GM13977 (cell line): ENCODE results near the gene IL25.
"Not testable (repeated sequence)": the region's sequence is repeated elsewhere in the genome, so short reads cannot be mapped to it uniquely, and the experiment has no call there.

Source experiments
- DNase-seq: peaks from one replicate; pipeline ENCODE4 v3.0.0; 2012; ENCODE audit warnings: low spot score
- in situ Hi-C: fragments of 300-500 bp; cut with MboI; formaldehyde crosslinking; loops from one replicate; pipeline ENCODE4 v1.12.0; 2022; ENCODE audit warnings: low sequenced_read_pairs, low pct_unique_long_range_greater_than_20kb, mixed read lengths, inconsistent platforms; ENCODE audit not compliant: unreplicated experiment
- TF ChIP-seq, protein P1 (sequence below): IDR thresholded peaks from 2 replicates; pipeline ENCODE4 v1.5.1; 2012; ENCODE audit warnings: mild to moderate bottlenecking, control low read depth; ENCODE audit not compliant: insufficient read depth; ENCODE audit errors: extremely low read depth, missing control alignments

Gene IL25

DNA sequence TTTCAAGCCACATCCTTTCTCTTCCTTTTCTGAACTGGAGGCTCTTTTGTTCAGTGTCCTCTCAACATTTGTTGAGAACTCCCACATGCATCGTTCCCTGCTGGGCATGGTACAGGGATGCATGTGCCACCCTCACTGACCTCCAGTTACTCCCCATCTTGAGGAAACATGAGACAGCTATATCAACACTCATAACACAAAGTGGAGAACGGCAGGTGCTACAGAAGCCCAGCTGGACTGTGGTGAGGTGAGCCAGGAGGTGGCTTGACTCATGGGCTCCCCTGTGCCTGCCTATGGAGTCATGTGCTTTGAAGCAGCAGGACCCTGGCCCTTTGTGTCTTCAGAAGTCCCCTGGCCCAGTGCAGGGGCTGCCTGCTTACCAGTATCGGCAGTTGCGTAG lies 25.7 kb downstream of the IL25 start:
- TF ChIP-seq, protein P1, sequence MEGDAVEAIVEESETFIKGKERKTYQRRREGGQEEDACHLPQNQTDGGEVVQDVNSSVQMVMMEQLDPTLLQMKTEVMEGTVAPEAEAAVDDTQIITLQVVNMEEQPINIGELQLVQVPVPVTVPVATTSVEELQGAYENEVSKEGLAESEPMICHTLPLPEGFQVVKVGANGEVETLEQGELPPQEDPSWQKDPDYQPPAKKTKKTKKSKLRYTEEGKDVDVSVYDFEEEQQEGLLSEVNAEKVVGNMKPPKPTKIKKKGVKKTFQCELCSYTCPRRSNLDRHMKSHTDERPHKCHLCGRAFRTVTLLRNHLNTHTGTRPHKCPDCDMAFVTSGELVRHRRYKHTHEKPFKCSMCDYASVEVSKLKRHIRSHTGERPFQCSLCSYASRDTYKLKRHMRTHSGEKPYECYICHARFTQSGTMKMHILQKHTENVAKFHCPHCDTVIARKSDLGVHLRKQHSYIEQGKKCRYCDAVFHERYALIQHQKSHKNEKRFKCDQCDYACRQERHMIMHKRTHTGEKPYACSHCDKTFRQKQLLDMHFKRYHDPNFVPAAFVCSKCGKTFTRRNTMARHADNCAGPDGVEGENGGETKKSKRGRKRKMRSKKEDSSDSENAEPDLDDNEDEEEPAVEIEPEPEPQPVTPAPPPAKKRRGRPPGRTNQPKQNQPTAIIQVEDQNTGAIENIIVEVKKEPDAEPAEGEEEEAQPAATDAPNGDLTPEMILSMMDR, result no peak
- no peak for DNase-seq
- in situ Hi-C loops, result no loop called here

DNA sequence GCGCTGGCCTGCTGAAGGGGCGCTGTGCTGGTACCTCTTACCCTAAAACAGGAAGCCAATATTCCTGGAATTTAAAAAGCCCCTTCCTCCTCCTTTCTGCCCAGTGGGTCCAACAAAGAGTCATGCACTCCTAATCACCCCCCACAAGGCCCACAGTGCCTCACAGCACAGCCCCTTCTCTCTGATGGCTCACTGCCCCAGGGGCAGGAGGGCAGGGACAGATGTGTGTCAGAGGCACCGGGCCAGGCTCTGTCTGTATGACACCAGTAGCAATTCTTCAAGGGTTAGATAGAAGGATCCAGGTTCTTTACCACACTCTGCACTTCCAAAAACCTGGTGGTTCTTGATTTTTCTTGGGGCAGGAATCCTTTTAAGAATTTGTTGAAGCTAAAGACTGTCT lies 26.5 kb downstream of the IL25 start:
- in situ Hi-C loops, result no loop called here
- TF ChIP-seq, protein P1, result no peak
- DNase-seq, result no peak

- in situ Hi-C loops, result no loop called here
- TF ChIP-seq, protein P1, result no peak
- no peak for DNase-seq
These were observed 27.0 kb downstream of the IL25 start for GRCh38 chr14:23399591-23399990.

GRCh38 chr14:23400496-23401149 lies 28.0 kb downstream of the IL25 start:
- DNase-seq, in situ Hi-C loops: not testable (repeated sequence)

DNA sequence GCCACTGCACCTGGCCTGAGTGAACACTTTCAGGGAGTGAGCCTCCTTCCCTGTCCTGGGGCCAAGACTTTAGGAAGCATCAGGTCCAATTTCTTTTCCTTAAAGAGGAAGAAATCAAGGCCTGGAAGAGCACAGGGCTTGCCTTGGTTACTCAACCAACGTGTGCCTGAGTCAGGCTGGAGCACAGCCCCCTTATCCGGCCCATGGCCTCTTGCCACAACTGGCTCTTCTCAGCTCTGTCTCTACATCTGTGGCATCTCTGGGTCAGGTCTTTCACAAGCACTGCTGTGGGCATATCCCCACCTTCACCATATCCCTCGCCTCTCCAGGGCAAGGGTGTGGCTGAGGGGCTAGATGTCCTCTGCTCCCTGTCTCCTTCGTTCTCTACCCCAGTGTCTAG lies 28.7 kb downstream of the IL25 start:
- no peak for DNase-seq
- in situ Hi-C loops, result no loop called here
- TF ChIP-seq, protein P1, result no peak

- no peak for DNase-seq
- TF ChIP-seq, protein P1, result no peak
- in situ Hi-C loops, result no loop called here
These were observed 29.9 kb downstream of the IL25 start for GRCh38 chr14:23402296-23403138.

DNA sequence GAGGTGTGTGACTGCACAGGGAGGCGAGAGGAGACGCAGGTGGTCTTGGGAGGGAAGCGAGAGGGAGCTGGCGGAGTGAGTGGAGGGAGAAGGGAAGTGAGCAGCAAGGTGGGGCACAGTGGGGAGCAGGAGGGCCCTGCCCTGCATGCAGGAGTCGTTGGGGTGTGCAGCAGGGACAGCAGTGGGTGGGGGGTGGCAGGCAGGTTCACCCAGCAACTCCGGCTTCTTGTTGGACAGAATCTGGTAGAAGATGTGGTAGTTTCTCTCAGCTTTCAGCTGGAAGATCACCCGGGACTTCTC lies 30.5 kb downstream of the IL25 start:
- in situ Hi-C loops, result no loop called here
- TF ChIP-seq, protein P1, result no peak
- no peak for DNase-seq
